NCI-H345 treated with DMSO at 0.1 percent for 48 hours (cell line): ENCODE measurements around the gene MAK.
"Not testable (repeated sequence)": the region's sequence is repeated elsewhere in the genome, so short reads cannot be mapped to it uniquely, and the experiment has no call there.

Experiments used
- DNase-seq: peaks from one replicate; lab custom pipeline; 2025; ENCODE audit not compliant: unreplicated experiment; lab: John Stamatoyannopoulos, UW

Gene MAK

GRCh38 chr6:10837995-10838793, at the start of gene MAK:
TSS of gene MAK (minus strand) at chr6:10838539. CDS start at chr6:10830648, 7,891 bp downstream.
- peak; percentile 23 for DNase-seq

- DNase-seq, result no peak
These were observed 48.6 kb upstream of the MAK start, which contains the start of gene SYCP2L for GRCh38 chr6:10886691-10887502. TSS of gene SYCP2L (plus strand) at chr6:10887052. CDS start at chr6:10887127, 75 bp downstream.

GRCh38 chr6:10886365-10886690, 48.0 kb upstream of the MAK start:
- not testable (repeated sequence) for DNase-seq

GRCh38 chr6:10884245-10884972, 46.1 kb upstream of the MAK start:
- DNase-seq, result no peak

- no peak for DNase-seq
These were observed 45.2 kb upstream of the MAK start for GRCh38 chr6:10883312-10884244.

- no peak for DNase-seq
These were observed 44.4 kb upstream of the MAK start for GRCh38 chr6:10882657-10883171.

- not testable (repeated sequence) for DNase-seq
These were observed 43.9 kb upstream of the MAK start for GRCh38 chr6:10882253-10882630.

GRCh38 chr6:10880366-10880765, 42.0 kb upstream of the MAK start:
- no peak for DNase-seq

- DNase-seq, result no peak
These were observed 39.5 kb upstream of the MAK start for GRCh38 chr6:10877871-10878270.

GRCh38 chr6:10877012-10877411, 38.7 kb upstream of the MAK start:
- DNase-seq, result no peak

GRCh38 chr6:10875026-10875425, 36.7 kb upstream of the MAK start:
- DNase-seq, result no peak

GRCh38 chr6:10874207-10874606, 35.9 kb upstream of the MAK start:
- DNase-seq, result no peak

GRCh38 chr6:10873374-10873773, 35.0 kb upstream of the MAK start:
- no peak for DNase-seq

- no peak for DNase-seq
These were observed 29.6 kb upstream of the MAK start for GRCh38 chr6:10867952-10868351.

GRCh38 chr6:10866709-10867108, 28.4 kb upstream of the MAK start:
- DNase-seq, result not testable (repeated sequence)

- DNase-seq, result not testable (repeated sequence)
These were observed 24.7 kb upstream of the MAK start for GRCh38 chr6:10863031-10863430.

GRCh38 chr6:10862361-10862760, 24.0 kb upstream of the MAK start:
- no peak for DNase-seq

- no peak for DNase-seq
These were observed 22.7 kb upstream of the MAK start for GRCh38 chr6:10861086-10861485.

- DNase-seq, result no peak
These were observed 18.9 kb upstream of the MAK start for GRCh38 chr6:10857259-10857658.

- no peak for DNase-seq
These were observed 16.7 kb upstream of the MAK start for GRCh38 chr6:10854922-10855632.
